ENCODE measurements around the gene SEC61A2. TPM values are rescaled to one million over a fixed set of nuclear protein-coding genes. Genes with fewer than 3 reads are reported as not detected.

SEC61A2 gene
- polyA plus RNA-seq, 1 donor from 2014 or later = 75.4 TPM

- H3K4me2 ChIP-seq (ENCODE audit: low read length) = no peak overlapping the region
- H3K36me3 ChIP-seq (ENCODE audit: insufficient read depth, low read length) = no peaks in the 10 kb centered on the region
- H2AFZ ChIP-seq (ENCODE audit: low read depth, low read length) = no peak overlapping the region
- H3K9me3 ChIP-seq (ENCODE audit: low read length) = no peaks in the 10 kb centered on the region
- H3K9me2 ChIP-seq (ENCODE audit: insufficient read depth, low read length) = no peaks in the 10 kb centered on the region
- TF ChIP-seq EP300 (conservative IDR thresholded peaks at IDR 0.05; ENCODE audit: poor library complexity, severe bottlenecking) (no peak), POLR2AphosphoS5 (IDR thresholded peaks at IDR 0.05) (no peak), RAD21 (conservative IDR thresholded peaks at IDR 0.05) (no peak), TAF1 (IDR thresholded peaks at IDR 0.05; ENCODE audit: low read depth) (no peak), MXI1 (conservative IDR thresholded peaks at IDR 0.05; ENCODE audit: poor library complexity, severe bottlenecking) (no peak), SMC3 (conservative IDR thresholded peaks at IDR 0.05; ENCODE audit: poor library complexity) (no peak), CTCF (IDR thresholded peaks at IDR 0.05; ENCODE audit: poor library complexity, severe bottlenecking) (no peak), EZH2 (IDR thresholded peaks at IDR 0.05; ENCODE audit: borderline replicate concordance, insufficient read depth, low read length, poor library complexity, severe bottlenecking) (no peak)
- H4K20me1 ChIP-seq (ENCODE audit: insufficient read depth) = no peaks in the 10 kb centered on the region
- H3K27me3 ChIP-seq (ENCODE audit: insufficient read depth, low read depth, low read length) = no peaks in the 10 kb centered on the region
- no peak overlapping the region for H3K4me3 ChIP-seq (ENCODE audit: low read length)
- H3K79me2 ChIP-seq (replicated peaks; ENCODE audit: insufficient read depth, low read length) = no peaks in the 10 kb centered on the region
- no peak overlapping the region for H3K9ac ChIP-seq (ENCODE audit: low read length)
- H3K27ac ChIP-seq (ENCODE audit: low read length) = no peak overlapping the region
- H3F3A ChIP-seq (ENCODE audit: insufficient read depth, low read length, poor library complexity, severe bottlenecking) = no peaks in the 10 kb centered on the region
Measured at GRCh38 chr10:12111528-12111927, 17.9 kb upstream of the SEC61A2 start.

DNA sequence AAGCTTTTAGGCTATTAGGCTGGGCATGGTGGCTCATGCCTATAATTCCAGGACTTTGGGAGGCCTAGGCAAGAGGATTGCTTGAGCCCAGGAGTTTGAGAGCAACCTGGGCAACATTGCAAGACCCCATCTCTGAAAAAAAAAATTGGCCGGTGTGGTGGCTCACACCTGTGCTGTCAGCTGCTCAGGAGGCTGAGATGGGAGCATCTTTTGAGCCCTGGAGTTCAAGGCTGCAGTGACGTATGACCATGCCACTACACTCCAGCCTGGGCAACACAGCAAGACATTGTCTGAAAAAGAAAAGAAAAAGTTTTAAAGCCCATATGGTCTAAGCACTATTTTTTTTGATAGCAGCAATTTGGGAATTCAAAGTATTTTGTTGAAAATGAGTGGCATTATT is 15.8 kb upstream of the SEC61A2 start:
- Histone ChIP-seq H3K36me3 (ENCODE audit: insufficient read depth, low read length) (peaks cover 4% of the 10 kb centered on the region), H3K9me3 (ENCODE audit: low read length) (no peaks in the 10 kb centered on the region), H3K27ac (ENCODE audit: low read length) (no peak overlapping the region), H3K27me3 (ENCODE audit: insufficient read depth, low read depth, low read length) (no peaks in the 10 kb centered on the region), H2AFZ (ENCODE audit: low read depth, low read length) (no peak overlapping the region), H4K20me1 (ENCODE audit: insufficient read depth) (no peaks in the 10 kb centered on the region), H3K4me2 (ENCODE audit: low read length) (no peak overlapping the region), H3K9ac (ENCODE audit: low read length) (no peak overlapping the region), H3F3A (ENCODE audit: insufficient read depth, low read length, poor library complexity, severe bottlenecking) (no peaks in the 10 kb centered on the region), H3K79me2 (replicated peaks; ENCODE audit: insufficient read depth, low read length) (no peaks in the 10 kb centered on the region), H3K4me3 (ENCODE audit: low read length) (no peak overlapping the region), H3K9me2 (ENCODE audit: insufficient read depth, low read length) (no peaks in the 10 kb centered on the region)
- TF ChIP-seq EZH2 (IDR thresholded peaks at IDR 0.05; ENCODE audit: borderline replicate concordance, insufficient read depth, low read length, poor library complexity, severe bottlenecking) = no peak
- no peak for TF ChIP-seq SMC3 (conservative IDR thresholded peaks at IDR 0.05; ENCODE audit: poor library complexity)
- no peak for TF ChIP-seq MXI1 (conservative IDR thresholded peaks at IDR 0.05; ENCODE audit: poor library complexity, severe bottlenecking)
- TF ChIP-seq, protein P1, sequence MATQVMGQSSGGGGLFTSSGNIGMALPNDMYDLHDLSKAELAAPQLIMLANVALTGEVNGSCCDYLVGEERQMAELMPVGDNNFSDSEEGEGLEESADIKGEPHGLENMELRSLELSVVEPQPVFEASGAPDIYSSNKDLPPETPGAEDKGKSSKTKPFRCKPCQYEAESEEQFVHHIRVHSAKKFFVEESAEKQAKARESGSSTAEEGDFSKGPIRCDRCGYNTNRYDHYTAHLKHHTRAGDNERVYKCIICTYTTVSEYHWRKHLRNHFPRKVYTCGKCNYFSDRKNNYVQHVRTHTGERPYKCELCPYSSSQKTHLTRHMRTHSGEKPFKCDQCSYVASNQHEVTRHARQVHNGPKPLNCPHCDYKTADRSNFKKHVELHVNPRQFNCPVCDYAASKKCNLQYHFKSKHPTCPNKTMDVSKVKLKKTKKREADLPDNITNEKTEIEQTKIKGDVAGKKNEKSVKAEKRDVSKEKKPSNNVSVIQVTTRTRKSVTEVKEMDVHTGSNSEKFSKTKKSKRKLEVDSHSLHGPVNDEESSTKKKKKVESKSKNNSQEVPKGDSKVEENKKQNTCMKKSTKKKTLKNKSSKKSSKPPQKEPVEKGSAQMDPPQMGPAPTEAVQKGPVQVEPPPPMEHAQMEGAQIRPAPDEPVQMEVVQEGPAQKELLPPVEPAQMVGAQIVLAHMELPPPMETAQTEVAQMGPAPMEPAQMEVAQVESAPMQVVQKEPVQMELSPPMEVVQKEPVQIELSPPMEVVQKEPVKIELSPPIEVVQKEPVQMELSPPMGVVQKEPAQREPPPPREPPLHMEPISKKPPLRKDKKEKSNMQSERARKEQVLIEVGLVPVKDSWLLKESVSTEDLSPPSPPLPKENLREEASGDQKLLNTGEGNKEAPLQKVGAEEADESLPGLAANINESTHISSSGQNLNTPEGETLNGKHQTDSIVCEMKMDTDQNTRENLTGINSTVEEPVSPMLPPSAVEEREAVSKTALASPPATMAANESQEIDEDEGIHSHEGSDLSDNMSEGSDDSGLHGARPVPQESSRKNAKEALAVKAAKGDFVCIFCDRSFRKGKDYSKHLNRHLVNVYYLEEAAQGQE (IDR thresholded peaks at IDR 0.05; ENCODE audit: borderline replicate concordance) = no peak
- TF ChIP-seq POLR2AphosphoS5 (IDR thresholded peaks at IDR 0.05) = no peak
- TF ChIP-seq TAF1 (IDR thresholded peaks at IDR 0.05; ENCODE audit: low read depth) = no peak
- TF ChIP-seq EP300 (conservative IDR thresholded peaks at IDR 0.05; ENCODE audit: poor library complexity, severe bottlenecking) = no peak
- TF ChIP-seq CTCF (IDR thresholded peaks at IDR 0.05; ENCODE audit: poor library complexity, severe bottlenecking) = no peak
- no peak for TF ChIP-seq RAD21 (conservative IDR thresholded peaks at IDR 0.05)
